Measurements from ENCODE around the gene SNPH.

DNA sequence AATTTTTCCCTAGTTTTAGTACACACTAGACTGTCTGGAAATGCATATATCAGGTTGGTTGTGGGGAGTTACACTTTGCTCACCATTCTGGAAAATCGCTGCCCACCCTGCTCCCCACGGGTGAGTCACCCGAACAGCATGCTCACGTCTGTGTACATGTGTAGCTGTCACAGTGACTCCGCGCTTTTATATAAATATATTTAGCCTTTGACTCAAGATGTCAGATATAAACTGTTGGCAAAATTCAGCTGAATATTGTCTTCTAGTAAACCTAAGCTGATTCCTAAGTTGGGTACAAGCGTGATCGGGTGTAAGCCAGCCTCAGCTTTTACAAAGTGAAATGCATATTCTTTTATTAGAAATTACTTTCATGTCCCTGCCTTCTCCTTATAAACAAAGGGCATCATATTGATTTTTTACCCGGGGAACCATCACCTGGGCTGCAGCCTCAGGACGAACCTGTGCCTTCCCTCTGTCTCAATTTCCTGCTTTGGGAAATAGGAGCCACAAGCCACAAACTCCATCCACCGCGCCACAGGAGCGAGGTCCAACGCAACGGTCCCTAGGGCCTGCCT is 58.6 kb downstream of the SNPH start:
- TF ChIP-seq, protein P1, sequence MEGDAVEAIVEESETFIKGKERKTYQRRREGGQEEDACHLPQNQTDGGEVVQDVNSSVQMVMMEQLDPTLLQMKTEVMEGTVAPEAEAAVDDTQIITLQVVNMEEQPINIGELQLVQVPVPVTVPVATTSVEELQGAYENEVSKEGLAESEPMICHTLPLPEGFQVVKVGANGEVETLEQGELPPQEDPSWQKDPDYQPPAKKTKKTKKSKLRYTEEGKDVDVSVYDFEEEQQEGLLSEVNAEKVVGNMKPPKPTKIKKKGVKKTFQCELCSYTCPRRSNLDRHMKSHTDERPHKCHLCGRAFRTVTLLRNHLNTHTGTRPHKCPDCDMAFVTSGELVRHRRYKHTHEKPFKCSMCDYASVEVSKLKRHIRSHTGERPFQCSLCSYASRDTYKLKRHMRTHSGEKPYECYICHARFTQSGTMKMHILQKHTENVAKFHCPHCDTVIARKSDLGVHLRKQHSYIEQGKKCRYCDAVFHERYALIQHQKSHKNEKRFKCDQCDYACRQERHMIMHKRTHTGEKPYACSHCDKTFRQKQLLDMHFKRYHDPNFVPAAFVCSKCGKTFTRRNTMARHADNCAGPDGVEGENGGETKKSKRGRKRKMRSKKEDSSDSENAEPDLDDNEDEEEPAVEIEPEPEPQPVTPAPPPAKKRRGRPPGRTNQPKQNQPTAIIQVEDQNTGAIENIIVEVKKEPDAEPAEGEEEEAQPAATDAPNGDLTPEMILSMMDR (IDR thresholded peaks at IDR 0.05) = no peak
- TF ChIP-seq POLR2A (IDR thresholded peaks at IDR 0.05) = no peak
